ENCODE measurements around the gene SYT13.

The SYT13 gene

GRCh38 chr11:45237711-45238315 lies 48.3 kb downstream of the SYT13 start:
- H3K4me3 ChIP-seq (ENCODE audit: low read depth, low read length), result no peak overlapping the region
- TF ChIP-seq CTCF (IDR thresholded peaks at IDR 0.05; ENCODE audit: low read depth, low read length, missing control alignments), result no peak
- in situ Hi-C loops (cut with HindIII; ENCODE audit: low sequenced_read_pairs), result no loop called here
- DNase-seq (ENCODE audit: low read depth), result no peak

GRCh38 chr11:45234306-45235006 lies 51.7 kb downstream of the SYT13 start:
- in situ Hi-C loops (cut with HindIII; ENCODE audit: low sequenced_read_pairs), result no loop called here
- TF ChIP-seq CTCF (IDR thresholded peaks at IDR 0.05; ENCODE audit: low read depth, low read length, missing control alignments), result no peak
- DNase-seq (ENCODE audit: low read depth), result no peak
- no peak overlapping the region for H3K4me3 ChIP-seq (ENCODE audit: low read depth, low read length)

- in situ Hi-C loops (cut with HindIII; ENCODE audit: low sequenced_read_pairs), result no loop called here
- TF ChIP-seq CTCF (IDR thresholded peaks at IDR 0.05; ENCODE audit: low read depth, low read length, missing control alignments), result no peak
- H3K4me3 ChIP-seq (ENCODE audit: low read depth, low read length), result no peak overlapping the region
These were observed 52.4 kb downstream of the SYT13 start for GRCh38 chr11:45233804-45234170.

GRCh38 chr11:45233121-45233803 lies 52.9 kb downstream of the SYT13 start:
- TF ChIP-seq CTCF (IDR thresholded peaks at IDR 0.05; ENCODE audit: low read depth, low read length, missing control alignments), result peak; percentile 86
- no peak overlapping the region for H3K4me3 ChIP-seq (ENCODE audit: low read depth, low read length)
- in situ Hi-C loops (cut with HindIII; ENCODE audit: low sequenced_read_pairs), result no loop called here
- no peak for DNase-seq (ENCODE audit: low read depth)

More at GRCh38 chr11:45233804-45234170, 52.4 kb downstream of the SYT13 start:
- DNase-seq (ENCODE audit: low read depth), result no peak

GRCh38 chr11:45232341-45233080 lies 53.6 kb downstream of the SYT13 start:
- in situ Hi-C loops (cut with HindIII; ENCODE audit: low sequenced_read_pairs), result no loop called here
- no peak for TF ChIP-seq CTCF (IDR thresholded peaks at IDR 0.05; ENCODE audit: low read depth, low read length, missing control alignments)
- no peak overlapping the region for H3K4me3 ChIP-seq (ENCODE audit: low read depth, low read length)
- DNase-seq (ENCODE audit: low read depth), result no peak

GRCh38 chr11:45229401-45230020 lies 56.6 kb downstream of the SYT13 start:
- DNase-seq (ENCODE audit: low read depth), result no peak
- TF ChIP-seq CTCF (IDR thresholded peaks at IDR 0.05; ENCODE audit: low read depth, low read length, missing control alignments), result no peak
- H3K4me3 ChIP-seq (ENCODE audit: low read depth, low read length), result no peak overlapping the region
- in situ Hi-C loops (cut with HindIII; ENCODE audit: low sequenced_read_pairs), result no loop called here
